Breast epithelium (tissue), 4 donors: ENCODE results near the gene PLCB4. TPM values are rescaled to one million over a fixed set of nuclear protein-coding genes. Genes with fewer than 3 reads are reported as not detected.

Experiments used
- DNase-seq, 2 donors: peaks; one replicate each; pipeline ENCODE4 v3.0.0-alpha.2; 2019; ENCODE audit warnings: low spot score in 2 of 2
- H3K27ac ChIP-seq, 2 donors: fragments of 200-600 bp; sonication (generic) in 1 of 2; one replicate each; pipeline ENCODE4 v1.5.1; 2016 to 2019; ENCODE audit warnings: mild to moderate bottlenecking in 1 of 2
- H3K27me3 ChIP-seq, 2 donors: fragments of 200-600 bp; sonication (generic) in 1 of 2; one replicate each; pipeline versions ENCODE4 v1.5.1 to v1.6.0; 2017 to 2019; ENCODE audit warnings: control low read depth in 1 of 2, mild to moderate bottlenecking in 1 of 2
- H3K36me3 ChIP-seq: fragments of 200-600 bp; one replicate; pipeline ENCODE4 v1.5.1; 2019
- H3K4me1 ChIP-seq, 2 donors: fragments of 200-600 bp; sonication (generic); one replicate each; pipeline ENCODE4 v1.5.1; 2016 to 2019; ENCODE audit warnings: control low read depth in 1 of 2
- H3K4me3 ChIP-seq, 3 donors: fragments of 200-600 bp; sonication (generic); 1 replicate in 2 of 3; 2 replicates in 1 of 3; pipeline ENCODE4 v1.5.1; 2016 to 2019; ENCODE audit warnings: mild to moderate bottlenecking in 3 of 3, moderate library complexity in 2 of 3
- H3K9me3 ChIP-seq, 2 donors: fragments of 200-600 bp; sonication (generic) in 1 of 2; one replicate each; pipeline ENCODE4 v1.5.1; 2016 to 2019; ENCODE audit warnings: control low read depth in 1 of 2
- POLR2A ChIP-seq: fragments of 450-650 bp; IDR thresholded peaks from one replicate; pipeline ENCODE4 v1.6.1; 2016; ENCODE audit warnings: antibody characterized with exemption, mild to moderate bottlenecking, moderate library complexity
- POLR2AphosphoS5 ChIP-seq, 3 donors: sonication (generic); formaldehyde crosslinking; IDR thresholded peaks; one replicate each; pipeline ENCODE4 v1.6.1; 2017; ENCODE audit warnings: antibody characterized with exemption in 3 of 3
- intact Hi-C: fragments of 100-400 bp; cut with DNase I; formaldehyde crosslinking; loops from one replicate; pipeline ENCODE4 v1.15.1; 2023; ENCODE audit warnings: low total_unique reads
- total RNA-seq, 3 donors: library from RNA; depleted of rRNA; stranded (reverse); fragments of >200 nt; gene quantifications; one replicate each; pipeline ENCODE4 v1.1.0, GENCODE V29; 2016
- TF ChIP-seq, protein P1 (sequence below), 3 donors: fragments of 450-650 bp; IDR thresholded peaks; one replicate each; pipeline ENCODE4 v1.5.1; 2016 to 2017; ENCODE audit warnings: antibody characterized with exemption in 3 of 3, mild to moderate bottlenecking in 3 of 3, moderate library complexity in 3 of 3

The PLCB4 gene
- total RNA-seq, 3 donors from 2014 or later, result 9.4 to 17.7 (median 13.0) TPM

DNA sequence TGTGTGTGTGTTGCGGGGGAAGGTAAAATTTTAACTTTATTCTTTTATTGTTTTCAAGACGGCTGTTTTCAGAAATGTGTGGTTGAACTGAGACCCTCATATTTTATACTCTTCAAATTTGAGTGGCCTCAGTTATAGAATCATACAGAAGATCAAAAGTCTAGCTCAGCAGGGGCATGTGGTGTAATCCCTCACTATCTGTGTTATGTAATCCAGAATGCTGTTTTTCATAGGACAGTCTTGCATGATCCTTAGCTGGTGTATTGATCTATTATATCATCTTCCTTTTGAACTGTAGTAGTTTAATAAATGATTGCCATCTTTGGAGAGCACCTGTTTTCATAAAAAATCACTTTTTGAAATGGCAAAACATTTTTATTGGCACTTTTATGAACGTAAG is 1.4 kb downstream of the PLCB4 start:
- no peak for DNase-seq
- H3K9me3 ChIP-seq, result no peaks in the 10 kb centered on the region
- H3K27ac ChIP-seq, result no peak overlapping the region
- intact Hi-C loops, result loop anchor here (10.0 kb wide), 1 partner anchor 276 kb away; no protein-coding TSS in a partner anchor
- H3K36me3 ChIP-seq, result no peaks in the 10 kb centered on the region
- no peaks in the 10 kb centered on the region for H3K27me3 ChIP-seq
- peak overlapping the region in 2 of 3 donors; percentile 59 to 84 for H3K4me3 ChIP-seq
- TF ChIP-seq POLR2AphosphoS5 (IDR thresholded peaks at IDR 0.05), result no peak
- TF ChIP-seq, protein P1, sequence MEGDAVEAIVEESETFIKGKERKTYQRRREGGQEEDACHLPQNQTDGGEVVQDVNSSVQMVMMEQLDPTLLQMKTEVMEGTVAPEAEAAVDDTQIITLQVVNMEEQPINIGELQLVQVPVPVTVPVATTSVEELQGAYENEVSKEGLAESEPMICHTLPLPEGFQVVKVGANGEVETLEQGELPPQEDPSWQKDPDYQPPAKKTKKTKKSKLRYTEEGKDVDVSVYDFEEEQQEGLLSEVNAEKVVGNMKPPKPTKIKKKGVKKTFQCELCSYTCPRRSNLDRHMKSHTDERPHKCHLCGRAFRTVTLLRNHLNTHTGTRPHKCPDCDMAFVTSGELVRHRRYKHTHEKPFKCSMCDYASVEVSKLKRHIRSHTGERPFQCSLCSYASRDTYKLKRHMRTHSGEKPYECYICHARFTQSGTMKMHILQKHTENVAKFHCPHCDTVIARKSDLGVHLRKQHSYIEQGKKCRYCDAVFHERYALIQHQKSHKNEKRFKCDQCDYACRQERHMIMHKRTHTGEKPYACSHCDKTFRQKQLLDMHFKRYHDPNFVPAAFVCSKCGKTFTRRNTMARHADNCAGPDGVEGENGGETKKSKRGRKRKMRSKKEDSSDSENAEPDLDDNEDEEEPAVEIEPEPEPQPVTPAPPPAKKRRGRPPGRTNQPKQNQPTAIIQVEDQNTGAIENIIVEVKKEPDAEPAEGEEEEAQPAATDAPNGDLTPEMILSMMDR (IDR thresholded peaks at IDR 0.05), result no peak
- TF ChIP-seq POLR2A, result no peak
- H3K4me1 ChIP-seq, result no peaks in the 10 kb centered on the region

DNA sequence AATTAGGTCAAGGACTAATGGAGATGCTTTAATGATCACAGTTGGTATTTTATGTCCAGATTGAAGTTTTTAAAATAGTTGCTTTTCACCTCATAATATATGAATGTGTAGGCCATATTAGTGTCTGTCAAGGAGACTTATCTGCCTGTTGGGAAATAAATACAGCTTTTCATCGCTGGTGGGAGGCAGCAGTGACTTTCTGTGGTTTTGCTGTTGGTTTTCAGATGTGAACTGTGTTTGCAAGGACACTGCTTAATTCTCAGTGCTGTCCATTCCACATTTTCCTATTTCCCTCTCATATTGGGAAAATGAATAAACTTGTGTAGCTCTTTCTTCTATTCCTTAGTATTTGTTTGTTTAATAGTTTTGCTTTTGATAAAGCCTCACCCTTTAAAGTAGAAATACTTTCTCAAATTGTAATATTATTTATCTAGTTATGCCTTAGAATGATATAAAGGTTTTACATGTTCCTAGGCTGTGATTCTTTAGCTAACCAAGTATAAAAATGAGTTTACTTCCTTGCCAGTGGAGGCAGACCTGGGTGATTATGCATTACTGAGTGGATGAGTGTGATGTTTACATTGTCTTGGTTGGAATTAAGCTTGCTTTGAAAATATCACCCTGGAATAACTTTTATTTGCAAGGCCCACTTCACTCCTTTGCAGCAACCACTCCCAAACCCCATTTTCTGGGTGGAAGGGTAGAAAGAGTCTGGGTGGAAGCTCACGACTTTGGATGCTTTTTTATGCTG is 3.3 kb downstream of the PLCB4 start:
- Histone ChIP-seq H3K4me3 (no peak overlapping the region), H3K4me1 (no peaks in the 10 kb centered on the region), H3K36me3 (no peaks in the 10 kb centered on the region), H3K27me3 (no peaks in the 10 kb centered on the region), H3K9me3 (no peaks in the 10 kb centered on the region), H3K27ac (no peak overlapping the region)
- DNase-seq, result no peak
- TF ChIP-seq POLR2A (no peak), POLR2AphosphoS5 (IDR thresholded peaks at IDR 0.05) (no peak)
- TF ChIP-seq, protein P1 (IDR thresholded peaks at IDR 0.05), result no peak
- intact Hi-C loops, result loop anchor here (10.0 kb wide), 1 partner anchor 277 kb away; no protein-coding TSS in a partner anchor

DNA sequence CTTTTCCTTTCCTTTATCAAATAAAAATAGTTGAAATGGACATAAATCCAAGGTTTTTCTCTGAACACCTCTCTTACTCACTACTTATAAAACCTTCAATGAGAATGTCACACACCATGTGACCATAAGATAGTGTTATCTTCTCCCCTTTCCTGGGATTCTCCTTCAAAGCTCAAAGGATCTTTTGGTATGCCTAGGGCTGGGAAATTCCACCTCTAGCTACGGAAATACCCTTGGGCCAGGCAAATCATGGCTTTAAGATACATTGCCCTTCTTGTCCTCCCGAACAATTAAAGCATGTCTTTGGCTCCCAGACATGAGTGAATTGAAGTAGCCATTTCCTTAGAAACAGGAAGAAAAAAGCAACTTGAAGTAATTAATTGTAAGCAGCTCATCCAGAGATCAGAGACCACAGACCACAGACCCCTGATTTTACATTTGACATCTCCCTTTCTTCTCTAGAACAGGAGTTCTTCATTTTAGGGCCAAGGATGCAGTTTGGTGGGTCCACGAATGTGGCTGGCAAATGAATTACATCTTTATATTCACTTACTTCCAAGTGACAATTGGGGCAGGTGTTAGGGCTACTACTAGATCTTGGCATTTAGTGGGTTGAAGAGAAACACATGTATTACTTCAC is 4.1 kb downstream of the PLCB4 start:
- intact Hi-C loops, result loop anchor here (10.0 kb wide), 1 partner anchor 278 kb away; no protein-coding TSS in a partner anchor
- Histone ChIP-seq H3K4me3 (no peak overlapping the region), H3K9me3 (no peaks in the 10 kb centered on the region), H3K27ac (no peak overlapping the region), H3K4me1 (no peaks in the 10 kb centered on the region), H3K27me3 (no peaks in the 10 kb centered on the region), H3K36me3 (no peaks in the 10 kb centered on the region)
- no peak for DNase-seq
- TF ChIP-seq POLR2A, result no peak
- TF ChIP-seq, protein P1 (IDR thresholded peaks at IDR 0.05), result no peak

DNA sequence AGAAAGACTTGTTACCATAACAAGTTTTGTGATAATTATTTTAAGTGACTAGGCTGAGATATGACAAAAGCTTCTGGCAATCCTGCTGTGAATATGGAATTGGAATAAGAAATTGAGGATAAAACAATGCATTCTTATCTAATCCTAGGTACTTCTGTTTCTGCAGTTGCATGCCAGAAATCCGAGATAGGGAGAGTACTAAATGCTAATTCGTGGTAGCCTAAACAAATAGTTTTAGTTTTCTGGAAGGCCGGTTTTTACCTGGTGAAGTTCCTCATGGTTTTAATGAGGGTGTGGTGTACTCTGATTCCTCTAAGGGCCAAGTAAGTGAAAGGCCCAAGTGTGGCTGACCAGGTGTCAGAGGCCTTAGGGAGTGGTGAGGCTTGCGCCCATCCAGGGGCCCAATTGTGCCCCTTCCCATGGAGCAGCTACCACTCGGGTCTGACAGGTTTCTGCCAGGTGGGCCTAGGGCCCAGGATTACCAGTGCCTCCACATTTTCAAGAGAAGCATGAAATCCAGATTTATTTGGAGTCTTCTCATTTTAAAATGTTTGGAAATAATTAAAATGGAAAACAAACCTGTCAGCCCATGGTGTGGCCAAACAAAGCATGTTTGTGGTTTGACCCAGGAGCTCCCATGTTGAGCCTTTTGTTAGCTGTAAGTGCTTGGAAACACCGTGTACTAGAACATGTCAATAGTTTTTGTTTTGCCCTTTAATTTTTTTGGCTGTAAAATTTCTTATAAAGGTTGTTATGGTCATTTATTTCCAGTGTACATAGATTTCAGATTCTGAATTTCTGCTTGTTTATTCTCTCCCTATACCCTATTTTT is 6.6 kb downstream of the PLCB4 start:
- Histone ChIP-seq H3K27me3 (no peaks in the 10 kb centered on the region), H3K9me3 (no peaks in the 10 kb centered on the region), H3K27ac (peak overlapping the region in 1 of 2 donors; percentile 15), H3K4me3 (no peak overlapping the region), H3K4me1 (no peaks in the 10 kb centered on the region), H3K36me3 (no peaks in the 10 kb centered on the region)
- intact Hi-C loops, result loop anchor here (10.0 kb wide), 1 partner anchor 281 kb away; no protein-coding TSS in a partner anchor
- no peak for TF ChIP-seq POLR2AphosphoS5 (IDR thresholded peaks at IDR 0.05)
- TF ChIP-seq, protein P1 (IDR thresholded peaks at IDR 0.05), result no peak
- no peak for DNase-seq
